A172 (cell line): Measurements from ENCODE around the gene VPS51. TPM values are rescaled to one million over a fixed set of nuclear protein-coding genes. Genes with fewer than 3 reads are reported as not detected.

Experiments used
- DNase-seq: peaks from one replicate; pipeline ENCODE4 v3.0.0-alpha.2; 2015; ENCODE audit warnings: low spot score
- total RNA-seq: library from RNA; depleted of rRNA; stranded (reverse); fragments of >200 nt; shearing (Covaris generic); gene quantifications from 2 replicates; pipeline ENCODE4 v1.2.3, GENCODE V29; 2014

VPS51 gene
- total RNA-seq, 1 experiment from 2014 or later = 51.1 TPM

- DNase-seq = no peak
Observed at GRCh38 chr11:65072631-65072966, 23.4 kb upstream of the VPS51 start.

GRCh38 chr11:65077451-65077850 is 18.6 kb upstream of the VPS51 start:
- DNase-seq = no peak

GRCh38 chr11:65078151-65078550 is 17.9 kb upstream of the VPS51 start:
- DNase-seq = peak; percentile 29

GRCh38 chr11:65078786-65079342 is 17.1 kb upstream of the VPS51 start:
- DNase-seq = no peak

- no peak for DNase-seq
Observed at GRCh38 chr11:65083134-65083833, 12.7 kb upstream of the VPS51 start.

GRCh38 chr11:65083834-65084597 is 12.0 kb upstream of the VPS51 start, which contains the start of the genes CDCA5 and ZFPL1:
CDCA5 (minus strand) TSS chr11:65084040; CDS start chr11:65083978, 62 bp downstream.
ZFPL1 (plus strand) TSS chr11:65084222; CDS start chr11:65084699, 477 bp downstream.
- peak; percentile 91 for DNase-seq

GRCh38 chr11:65084598-65085375 is 11.2 kb upstream of the VPS51 start:
- DNase-seq = no peak

- DNase-seq = no peak
Observed at GRCh38 chr11:65085446-65085845, 10.6 kb upstream of the VPS51 start.

GRCh38 chr11:65086809-65087208 is 9.2 kb upstream of the VPS51 start:
- no peak for DNase-seq

- DNase-seq = no peak
Observed at GRCh38 chr11:65087216-65087615, 8.8 kb upstream of the VPS51 start.

GRCh38 chr11:65087827-65088226 is 8.2 kb upstream of the VPS51 start:
- DNase-seq = no peak

- no peak for DNase-seq
Observed at GRCh38 chr11:65089621-65090020, 6.4 kb upstream of the VPS51 start.

- no peak for DNase-seq
Observed at GRCh38 chr11:65090628-65091027, 5.4 kb upstream of the VPS51 start.

- DNase-seq = no peak
Observed at GRCh38 chr11:65095427-65095826, 587 bp upstream of the VPS51 start.

- DNase-seq = no peak
Observed at GRCh38 chr11:65096926-65097325, 912 bp downstream of the VPS51 start.

- DNase-seq = no peak
Observed at GRCh38 chr11:65100674-65101350, 4.8 kb downstream of the VPS51 start.

- DNase-seq = peak; percentile 27
Observed at GRCh38 chr11:65102142-65103095, 6.4 kb downstream of the VPS51 start.

- no peak for DNase-seq
Observed at GRCh38 chr11:65103476-65103875, 7.5 kb downstream of the VPS51 start.

GRCh38 chr11:65104628-65105027 is 8.6 kb downstream of the VPS51 start:
- no peak for DNase-seq

GRCh38 chr11:65107078-65107477 is 11.1 kb downstream of the VPS51 start:
- DNase-seq = no peak
